Central memory CD8-positive, alpha-beta T cell (primary cell): ENCODE results near the gene MRAP2.
"Not testable (repeated sequence)": the region's sequence is repeated elsewhere in the genome, so short reads cannot be mapped to it uniquely, and the experiment has no call there.

Experiments used
- ATAC-seq: fragments of 150-1000 bp; cut with Tn5 transposase; replicated peaks from 2 replicates; pipeline ENCODE4 v1.10.0; 2022; ENCODE audit warnings: mild to moderate bottlenecking, moderate FRiP score, moderate number of reproducible peaks; ENCODE audit not compliant: poor library complexity, severe bottlenecking; ENCODE audit errors: extremely low read depth
- DNase-seq, 2 donors: peaks; one replicate each; pipeline ENCODE4 v3.0.0; 2021; ENCODE audit warnings: low spot score in 2 of 2
- H3K27ac Mint-ChIP-seq: one replicate; pipeline ENCODE4 v1.8.0; 2022; ENCODE audit warnings: low read depth, mild to moderate bottlenecking, moderate library complexity, mixed read lengths
- H3K27me3 Mint-ChIP-seq: one replicate; pipeline ENCODE4 v1.8.0; 2022; ENCODE audit warnings: mixed read lengths
- H3K36me3 Mint-ChIP-seq: one replicate; pipeline ENCODE4 v1.8.0; 2022; ENCODE audit warnings: mild to moderate bottlenecking, moderate library complexity, mixed read lengths; ENCODE audit not compliant: insufficient read depth
- H3K4me1 Mint-ChIP-seq: one replicate; pipeline ENCODE4 v1.8.0; 2022; ENCODE audit warnings: mixed read lengths
- H3K4me3 Mint-ChIP-seq: one replicate; pipeline ENCODE4 v1.8.0; 2022; ENCODE audit warnings: mild to moderate bottlenecking, moderate library complexity, mixed read lengths
- H3K9me3 Mint-ChIP-seq: one replicate; pipeline ENCODE4 v1.8.0; 2022; ENCODE audit warnings: mixed read lengths

Gene MRAP2

DNA sequence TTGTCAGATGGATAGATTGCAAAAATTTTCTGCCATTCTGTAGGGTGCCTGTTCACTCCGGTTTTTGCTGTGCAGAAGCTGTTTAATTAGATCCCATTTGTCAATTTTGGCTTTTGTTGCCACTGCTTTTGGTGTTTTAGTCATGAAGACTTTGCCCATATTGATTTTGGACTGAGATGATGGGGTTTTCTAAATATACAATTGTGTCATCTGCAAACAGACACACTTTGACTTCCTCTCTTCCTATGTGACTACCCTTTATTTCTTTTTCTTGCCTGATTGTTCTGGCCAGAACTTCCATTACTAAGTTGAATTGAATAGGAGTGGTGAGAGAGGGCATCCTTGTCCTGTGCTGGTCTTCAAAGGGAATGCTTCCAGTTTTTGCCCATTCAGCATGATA is 96.0 kb downstream of the MRAP2 start:
- H3K4me1 Mint-ChIP-seq, H3K9me3 Mint-ChIP-seq, H3K4me3 Mint-ChIP-seq, H3K36me3 Mint-ChIP-seq, ATAC-seq, H3K27ac Mint-ChIP-seq, DNase-seq, H3K27me3 Mint-ChIP-seq: not testable (repeated sequence)

DNA sequence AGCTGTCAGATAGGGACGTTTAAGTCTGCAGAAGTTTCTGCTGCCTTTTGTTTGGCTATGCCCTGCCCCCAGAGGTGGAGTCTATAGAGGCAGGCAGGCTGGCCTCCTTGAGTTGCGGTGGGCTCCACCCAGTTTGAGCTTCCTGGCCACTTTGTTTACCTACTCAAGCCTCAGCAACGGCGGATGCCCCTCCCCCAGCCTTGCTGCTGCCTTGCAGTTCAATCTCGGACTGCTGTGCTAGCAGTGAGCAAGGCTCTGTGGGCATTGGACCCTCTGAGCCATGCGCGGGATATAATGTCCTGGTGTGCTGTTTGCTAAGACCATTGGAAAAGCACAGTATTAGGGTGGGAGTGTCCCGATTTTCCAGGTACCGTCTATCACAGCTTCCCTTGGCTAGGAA is 99.8 kb downstream of the MRAP2 start:
- not testable (repeated sequence) for ATAC-seq, H3K27ac Mint-ChIP-seq, H3K27me3 Mint-ChIP-seq, DNase-seq, H3K36me3 Mint-ChIP-seq, H3K4me1 Mint-ChIP-seq, H3K9me3 Mint-ChIP-seq, H3K4me3 Mint-ChIP-seq

- Mint-ChIP-seq H3K9me3 (peaks cover 5% of the 10 kb centered on the region), H3K27me3 (no peaks in the 10 kb centered on the region), H3K4me1 (no peaks in the 10 kb centered on the region), H3K36me3 (peaks cover 3% of the 10 kb centered on the region), H3K4me3 (no peak overlapping the region), H3K27ac (no peak overlapping the region)
- ATAC-seq (no peak), DNase-seq (no peak)
These were observed 101.7 kb downstream of the MRAP2 start for GRCh38 chr6:84135291-84135690.

DNA sequence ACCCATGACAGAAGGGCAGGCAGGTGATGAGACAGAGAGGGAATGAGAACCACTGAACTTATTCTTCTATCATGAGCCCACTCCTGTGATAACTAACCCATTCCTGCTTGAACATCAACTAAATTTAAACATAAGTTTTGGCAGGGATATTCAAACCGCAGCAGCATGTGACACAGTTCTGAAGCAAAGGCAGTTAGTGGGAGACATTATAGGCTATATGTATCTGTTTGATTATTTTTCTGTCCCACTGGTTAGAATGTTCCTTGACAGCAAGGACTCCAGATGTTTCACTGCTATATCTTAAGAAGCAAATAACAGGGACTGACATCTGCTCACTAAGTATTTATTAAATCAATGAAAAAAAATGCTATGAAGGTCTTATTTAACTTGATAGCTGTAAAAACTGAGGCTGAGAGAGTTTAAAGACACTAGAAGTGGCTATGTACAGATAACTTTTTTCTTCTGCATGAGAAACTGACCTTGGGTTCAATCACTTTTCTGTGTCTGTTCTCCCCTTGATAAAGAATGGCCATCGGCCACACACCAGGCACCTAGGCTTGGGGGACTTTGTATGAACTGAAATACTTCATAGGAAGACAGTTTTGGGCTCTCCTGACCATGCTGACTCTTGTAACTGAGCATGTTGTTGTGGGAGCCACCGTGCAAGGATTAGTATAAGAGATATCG is 102.9 kb downstream of the MRAP2 start:
- H3K4me1 Mint-ChIP-seq: no peaks in the 10 kb centered on the region
- no peak overlapping the region for H3K4me3 Mint-ChIP-seq
- peaks cover 3% of the 10 kb centered on the region for H3K36me3 Mint-ChIP-seq
- H3K27ac Mint-ChIP-seq: no peak overlapping the region
- ATAC-seq (no peak), DNase-seq (no peak)
- no peaks in the 10 kb centered on the region for H3K27me3 Mint-ChIP-seq
- H3K9me3 Mint-ChIP-seq: peaks cover 5% of the 10 kb centered on the region

DNA sequence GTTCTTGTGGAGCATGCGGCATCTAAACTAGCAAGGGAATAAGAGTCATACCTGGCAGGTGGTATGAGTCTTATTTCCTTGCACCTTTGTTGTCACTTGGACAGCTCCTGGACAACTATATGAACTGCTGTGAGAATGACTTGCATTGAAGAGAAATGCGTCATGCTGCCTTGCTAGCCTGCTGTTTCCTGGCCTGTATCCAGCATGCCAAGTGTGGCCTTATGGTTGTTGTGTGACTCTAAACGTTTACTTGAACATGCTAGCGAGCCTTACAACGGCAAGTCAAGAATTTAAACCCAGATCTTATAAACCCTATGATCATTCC is 103.4 kb downstream of the MRAP2 start:
- no peaks in the 10 kb centered on the region for H3K4me1 Mint-ChIP-seq
- ATAC-seq (no peak), DNase-seq (no peak)
- H3K4me3 Mint-ChIP-seq: no peak overlapping the region
- peaks cover 5% of the 10 kb centered on the region for H3K9me3 Mint-ChIP-seq
- no peak overlapping the region for H3K27ac Mint-ChIP-seq
- peaks cover 3% of the 10 kb centered on the region for H3K36me3 Mint-ChIP-seq
- H3K27me3 Mint-ChIP-seq: no peaks in the 10 kb centered on the region

DNA sequence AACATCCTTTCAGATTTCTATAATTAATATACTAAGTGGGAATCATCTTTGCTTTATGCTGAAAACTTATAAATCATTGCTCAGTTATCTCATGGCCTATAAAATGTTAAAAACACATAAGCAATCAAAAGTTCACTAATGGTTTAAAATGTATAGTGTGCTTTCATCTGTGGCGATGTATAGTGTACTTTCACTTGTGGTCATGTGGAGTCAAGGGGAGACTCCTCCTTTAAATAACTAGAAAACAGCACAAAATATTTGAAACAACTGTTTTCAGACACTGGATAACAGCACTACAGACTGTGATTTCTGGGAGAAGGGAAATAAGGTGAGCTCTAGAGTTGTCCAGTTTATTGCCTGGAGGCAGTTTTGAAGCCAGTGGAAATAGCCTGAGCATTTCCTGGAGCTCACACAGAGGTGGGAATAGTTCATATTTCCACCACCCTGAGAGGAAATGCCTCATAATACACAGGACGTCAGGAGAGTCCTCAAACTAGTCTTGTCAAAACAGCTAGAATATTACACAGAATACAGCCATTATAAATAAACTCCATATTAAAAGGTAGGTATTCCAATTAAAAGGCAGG is 104.5 kb downstream of the MRAP2 start:
- Mint-ChIP-seq H3K4me1 (no peaks in the 10 kb centered on the region), H3K9me3 (no peaks in the 10 kb centered on the region), H3K27ac (no peak overlapping the region), H3K27me3 (no peaks in the 10 kb centered on the region), H3K36me3 (peaks cover 3% of the 10 kb centered on the region), H3K4me3 (no peak overlapping the region)
- no peak for ATAC-seq
- no peak for DNase-seq

DNA sequence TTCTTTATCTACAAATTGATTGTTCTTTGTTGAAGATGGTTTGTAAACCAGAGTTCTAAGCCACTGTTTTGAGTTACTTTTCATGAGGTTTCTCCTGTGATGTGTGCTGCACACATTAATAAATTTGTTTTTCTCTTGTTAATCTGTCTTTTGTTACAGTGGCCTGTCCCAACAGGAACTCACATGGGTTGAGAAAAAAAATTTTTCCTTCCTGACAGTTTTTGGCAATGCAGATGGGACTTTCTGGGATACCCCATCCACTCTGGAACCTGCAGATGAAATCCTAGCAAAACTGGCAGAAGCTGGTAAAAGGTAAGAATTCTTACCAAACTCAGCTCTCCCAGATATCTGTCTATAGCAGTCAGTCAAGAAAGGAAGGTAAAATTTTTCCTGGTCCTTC is 105.7 kb downstream of the MRAP2 start:
- Mint-ChIP-seq H3K36me3 (peaks cover 3% of the 10 kb centered on the region), H3K4me3 (no peak overlapping the region), H3K27ac (no peak overlapping the region), H3K9me3 (no peaks in the 10 kb centered on the region), H3K27me3 (no peaks in the 10 kb centered on the region), H3K4me1 (no peaks in the 10 kb centered on the region)
- ATAC-seq (no peak), DNase-seq (no peak)
